Ovary (tissue), 9 donors: ENCODE data around the gene MEGF8. TPM values are rescaled to one million over a fixed set of nuclear protein-coding genes. Genes with fewer than 3 reads are reported as not detected.

Experiments
- DNase-seq, 5 donors: peaks; one replicate each; pipeline ENCODE4 v3.0.0-alpha.2; 2019 to 2020
- H3K27ac ChIP-seq, 2 donors: fragments of 200-600 bp; one replicate each; pipeline versions ENCODE4 v1.5.1 to v1.8.0; 2019 to 2022
- H3K27me3 ChIP-seq: fragments of 200-600 bp; one replicate; pipeline ENCODE4 v1.8.0; 2022
- H3K36me3 ChIP-seq: fragments of 200-600 bp; sonication (generic); one replicate; pipeline ENCODE4 v1.5.1; 2019
- H3K4me1 ChIP-seq: one replicate; pipeline ENCODE4 v1.8.1; 2013; ENCODE audit warnings: mild to moderate bottlenecking, moderate library complexity; ENCODE audit not compliant: insufficient read depth
- H3K4me3 ChIP-seq: fragments of 200-600 bp; sonication (generic); one replicate; pipeline ENCODE4 v1.5.1; 2017
- H3K9me3 ChIP-seq, 2 donors: fragments of 200-600 bp in 1 of 2; sonication (generic) in 1 of 2; one replicate each; pipeline versions ENCODE4 v1.5.1 to v1.8.1; 2013 to 2019; ENCODE audit warnings: mild to moderate bottlenecking in 1 of 2, moderate library complexity in 1 of 2
- EP300 ChIP-seq: sonication (generic); formaldehyde crosslinking; IDR thresholded peaks from one replicate; pipeline ENCODE4 v1.6.1; 2017; ENCODE audit warnings: antibody characterized with exemption
- POLR2A ChIP-seq: fragments of 450-650 bp; IDR thresholded peaks from one replicate; pipeline ENCODE4 v1.6.1; 2017; ENCODE audit warnings: antibody characterized with exemption, mild to moderate bottlenecking, moderate library complexity
- WGBS, 3 donors: extraction: QIAGEN DNeasy Blood & Tissue Kit in 1 of 3; methylation state at CpG; one replicate each; pipeline versions ENCODE4 v1.1.5 to v1.1.7; 2013 to 2017; 5-methylcytosine and 5-hydroxymethylcytosine counted together
- intact Hi-C, 4 donors: fragments of 100-400 bp; cut with DNase I; formaldehyde crosslinking; loops; one replicate each; pipeline versions ENCODE4 v1.11.0 to v1.15.1; 2022 to 2023
- polyA plus RNA-seq, 2 donors: library from polyadenylated mRNA; stranded (reverse); fragments of 200-250 nt in 1 of 2; fragments of 350-450 nt in 1 of 2; fragmentation: Illumina TruSeq in 1 of 2; extraction: RNeasy Lipid Tissue Mini Kit (QIAGEN cat#74804) in 1 of 2; gene quantifications; one replicate each; pipeline ENCODE4 v1.2.3, GENCODE V29; 2013 to 2014
- total RNA-seq, 7 donors: library from RNA; depleted of rRNA in 2 of 7; stranded (reverse); fragments of >200 nt in 2 of 7; fragmentation: NEBNext Ultra II Directional in 3 of 7; extraction: Animal tissue kit (Norgen Biotek cat#: 25700) in 3 of 7; gene quantifications; one replicate each; pipeline versions ENCODE4 v1.1.0 to v1.2.4, GENCODE V29; 2016 to 2023
- TF ChIP-seq, protein P1 (sequence below), 3 donors: fragments of 450-650 bp in 2 of 3; fragments of 200-600 bp in 1 of 3; IDR thresholded peaks; one replicate each; pipeline versions ENCODE4 v1.5.1 to v1.8.0; 2016 to 2022; ENCODE audit warnings: antibody characterized with exemption in 3 of 3, mild to moderate bottlenecking in 1 of 3
- donor health status: DM: no; HTN: no; CAD: no; lungs with moderate emphysema.
- donor health status: DM: no; HTN: no; CAD: no.
- donor health status: Bipolar disorder and iron deficiency.
- donor health status: DM: yes; HTN: yes; CAD: no.
- donor health status: DM: no; HTN: no; CAD: no.
- donor health status: DM: yes; HTN: yes; CAD: no.

MEGF8 gene
- total and polyA plus RNA-seq, 9 donors = 11.0 to 31.6 (median 23.3) TPM

DNA sequence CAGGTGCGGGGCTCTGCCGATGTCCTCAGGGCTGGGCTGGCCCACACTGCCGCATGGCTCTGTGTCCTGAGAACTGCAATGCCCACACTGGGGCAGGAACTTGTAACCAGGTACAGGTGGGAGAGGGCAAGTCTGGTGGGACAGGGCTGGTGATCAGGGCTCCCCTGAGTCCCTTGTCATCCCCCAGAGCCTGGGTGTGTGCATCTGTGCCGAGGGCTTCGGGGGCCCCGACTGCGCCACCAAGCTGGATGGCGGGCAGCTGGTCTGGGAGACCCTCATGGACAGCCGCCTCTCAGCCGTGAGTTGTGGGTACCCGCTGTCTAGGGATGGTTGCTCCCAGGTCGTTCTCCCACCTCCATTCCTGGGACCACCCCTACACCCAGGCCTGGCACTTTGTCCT, 30.5 kb downstream of the MEGF8 start:
- H3K4me3 ChIP-seq = no peak overlapping the region
- H3K9me3 ChIP-seq = no peaks in the 10 kb centered on the region
- WGBS, 3 donors = 91 to 98% (median 94%) methylated on average over 9 to 12 of the region's 12 CpGs
- H3K27me3 ChIP-seq = no peaks in the 10 kb centered on the region
- intact Hi-C loops = no loop called here
- H3K27ac ChIP-seq = no peak overlapping the region
- H3K36me3 ChIP-seq = no peaks in the 10 kb centered on the region
- TF ChIP-seq EP300 (no peak), POLR2A (no peak)
- TF ChIP-seq, protein P1, sequence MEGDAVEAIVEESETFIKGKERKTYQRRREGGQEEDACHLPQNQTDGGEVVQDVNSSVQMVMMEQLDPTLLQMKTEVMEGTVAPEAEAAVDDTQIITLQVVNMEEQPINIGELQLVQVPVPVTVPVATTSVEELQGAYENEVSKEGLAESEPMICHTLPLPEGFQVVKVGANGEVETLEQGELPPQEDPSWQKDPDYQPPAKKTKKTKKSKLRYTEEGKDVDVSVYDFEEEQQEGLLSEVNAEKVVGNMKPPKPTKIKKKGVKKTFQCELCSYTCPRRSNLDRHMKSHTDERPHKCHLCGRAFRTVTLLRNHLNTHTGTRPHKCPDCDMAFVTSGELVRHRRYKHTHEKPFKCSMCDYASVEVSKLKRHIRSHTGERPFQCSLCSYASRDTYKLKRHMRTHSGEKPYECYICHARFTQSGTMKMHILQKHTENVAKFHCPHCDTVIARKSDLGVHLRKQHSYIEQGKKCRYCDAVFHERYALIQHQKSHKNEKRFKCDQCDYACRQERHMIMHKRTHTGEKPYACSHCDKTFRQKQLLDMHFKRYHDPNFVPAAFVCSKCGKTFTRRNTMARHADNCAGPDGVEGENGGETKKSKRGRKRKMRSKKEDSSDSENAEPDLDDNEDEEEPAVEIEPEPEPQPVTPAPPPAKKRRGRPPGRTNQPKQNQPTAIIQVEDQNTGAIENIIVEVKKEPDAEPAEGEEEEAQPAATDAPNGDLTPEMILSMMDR (IDR thresholded peaks at IDR 0.05) = no peak
- no peak for DNase-seq
- no peaks in the 10 kb centered on the region for H3K4me1 ChIP-seq

DNA sequence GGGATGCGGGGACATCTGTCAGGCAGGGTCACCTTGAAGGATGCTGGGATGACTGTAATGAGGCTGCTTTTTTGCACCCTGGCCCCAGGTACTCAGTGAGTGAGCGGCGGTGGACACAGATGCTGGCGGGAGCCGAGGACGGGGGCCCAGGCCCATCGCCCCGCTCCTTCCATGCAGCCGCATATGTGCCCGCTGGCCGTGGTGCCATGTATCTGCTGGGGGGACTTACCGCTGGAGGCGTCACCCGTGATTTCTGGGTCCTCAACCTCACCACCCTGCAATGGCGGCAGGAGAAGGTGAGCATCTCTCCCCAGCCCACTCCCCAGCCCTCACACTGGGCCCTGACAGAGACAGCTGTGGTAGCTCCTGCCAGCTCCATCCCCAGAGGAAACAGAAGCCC, 31.3 kb downstream of the MEGF8 start:
- no peaks in the 10 kb centered on the region for H3K9me3 ChIP-seq
- H3K27ac ChIP-seq = no peak overlapping the region
- intact Hi-C loops = no loop called here
- no peaks in the 10 kb centered on the region for H3K4me1 ChIP-seq
- WGBS, 3 donors = 96 to 98% (median 97%) methylated on average over 15 of the region's 15 CpGs
- H3K4me3 ChIP-seq = no peak overlapping the region
- TF ChIP-seq, protein P1 (IDR thresholded peaks at IDR 0.05) = no peak
- TF ChIP-seq EP300 (no peak), POLR2A (no peak)
- no peak for DNase-seq
- no peaks in the 10 kb centered on the region for H3K27me3 ChIP-seq
- no peaks in the 10 kb centered on the region for H3K36me3 ChIP-seq

DNA sequence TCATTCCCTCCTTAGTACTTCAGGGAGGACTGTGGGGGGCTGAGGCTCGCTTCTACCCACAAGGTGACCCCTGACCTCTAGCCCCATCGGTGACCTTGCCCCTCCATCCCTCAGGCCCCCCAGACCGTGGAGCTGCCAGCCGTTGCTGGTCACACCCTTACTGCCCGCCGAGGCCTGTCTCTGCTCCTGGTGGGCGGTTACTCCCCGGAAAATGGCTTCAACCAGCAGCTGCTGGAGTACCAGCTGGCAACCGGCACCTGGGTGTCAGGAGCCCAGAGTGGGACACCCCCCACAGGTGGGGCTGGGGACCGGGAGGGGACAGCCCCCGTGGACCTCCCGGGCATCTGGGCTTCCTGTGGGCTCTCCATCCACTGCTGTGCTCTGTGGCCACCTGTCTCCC, 31.9 kb downstream of the MEGF8 start:
- TF ChIP-seq, protein P1 (IDR thresholded peaks at IDR 0.05) = no peak
- TF ChIP-seq POLR2A (no peak), EP300 (no peak)
- intact Hi-C loops = no loop called here
- Histone ChIP-seq H3K27me3 (no peaks in the 10 kb centered on the region), H3K4me3 (no peak overlapping the region), H3K36me3 (no peaks in the 10 kb centered on the region), H3K9me3 (no peaks in the 10 kb centered on the region), H3K4me1 (no peaks in the 10 kb centered on the region), H3K27ac (no peak overlapping the region)
- no peak for DNase-seq
- WGBS, 3 donors = 77 to 80% (median 79%) methylated on average over 12 of the region's 12 CpGs

GRCh38 chr19:42360787-42361544, 35.5 kb downstream of the MEGF8 start:
- Histone ChIP-seq H3K27ac (no peak overlapping the region), H3K4me1 (no peaks in the 10 kb centered on the region), H3K36me3 (no peaks in the 10 kb centered on the region), H3K4me3 (no peak overlapping the region), H3K9me3 (peaks cover 0 to 5% of the 10 kb centered on the region in 2 donors), H3K27me3 (no peaks in the 10 kb centered on the region)
- intact Hi-C loops = no loop called here
- no peak for TF ChIP-seq POLR2A
- TF ChIP-seq EP300 = no peak
- DNase-seq = no peak
- 71 to 89% (median 78%) methylated on average over 16 of the region's 16 CpGs for WGBS, 3 donors

DNA sequence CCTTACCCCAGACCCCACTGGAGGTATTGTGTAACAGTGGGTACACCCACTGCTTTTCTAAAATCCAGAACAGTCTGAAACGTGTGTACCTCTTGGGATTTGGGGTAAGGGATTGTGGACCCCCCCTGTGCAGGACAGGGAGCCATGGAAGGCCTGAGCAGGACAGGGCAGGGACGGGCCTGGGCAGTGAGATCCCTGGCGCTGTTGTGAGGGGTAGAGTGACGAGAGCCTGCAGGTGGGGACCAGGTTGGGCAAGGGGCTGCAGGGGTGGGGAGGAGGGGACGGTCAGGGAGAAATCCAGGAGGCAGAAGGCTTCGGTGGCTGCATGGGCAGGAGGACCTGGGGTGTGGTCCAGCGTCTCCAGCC, 36.1 kb downstream of the MEGF8 start:
- TF ChIP-seq POLR2A = no peak
- TF ChIP-seq, protein P1 (IDR thresholded peaks at IDR 0.05) = no peak
- no peak for TF ChIP-seq EP300
- Histone ChIP-seq H3K4me1 (no peaks in the 10 kb centered on the region), H3K36me3 (no peaks in the 10 kb centered on the region), H3K27ac (no peak overlapping the region), H3K9me3 (peaks cover 0 to 5% of the 10 kb centered on the region in 2 donors), H3K27me3 (no peaks in the 10 kb centered on the region), H3K4me3 (no peak overlapping the region)
- intact Hi-C loops = no loop called here
- 81 to 93% (median 91%) methylated on average over 7 of the region's 7 CpGs for WGBS, 3 donors
- DNase-seq = no peak
